Activated CD8-positive, alpha-beta T cell treated with anti-CD3 and anti-CD28 coated beads for 36 hours (primary cell): ENCODE data around the gene HNRNPLL. TPM values are rescaled to one million over a fixed set of nuclear protein-coding genes. Genes with fewer than 3 reads are reported as not detected.

Experiments
- ATAC-seq: fragments of 200-7000 bp; cut with Tn5 transposase; one replicate; pipeline ENCODE4 v1.10.0; 2021; ENCODE audit warnings: mild to moderate bottlenecking, moderate library complexity
- CTCF ChIA-PET: fragments of 350-600 bp; sonication (Branson Sonifier 250); formaldehyde crosslinking; loops from one replicate; lab custom pipeline; 2021; ENCODE audit warnings: antibody characterized with exemption; lab: Charles Lee
- POLR2A ChIA-PET: fragments of 350-600 bp; sonication (Branson Sonifier 250); formaldehyde crosslinking; loops from one replicate; lab custom pipeline; 2021; ENCODE audit warnings: antibody characterized with exemption; lab: Charles Lee
- DNase-seq: peaks from one replicate; pipeline ENCODE4 v3.0.0-alpha.2; 2020
- H3K27ac Mint-ChIP-seq: one replicate; pipeline ENCODE4 v1.8.0; 2021; ENCODE audit warnings: mild to moderate bottlenecking, mixed read lengths
- H3K27me3 Mint-ChIP-seq: one replicate; pipeline ENCODE4 v1.8.0; 2021; ENCODE audit warnings: mixed read lengths
- H3K36me3 Mint-ChIP-seq: one replicate; pipeline ENCODE4 v1.8.0; 2021; ENCODE audit warnings: low read depth, mixed read lengths
- H3K4me1 Mint-ChIP-seq: one replicate; pipeline ENCODE4 v1.8.0; 2021; ENCODE audit warnings: low read depth, mixed read lengths
- H3K4me3 Mint-ChIP-seq: one replicate; pipeline ENCODE4 v1.8.0; 2021; ENCODE audit warnings: mild to moderate bottlenecking, moderate library complexity, mixed read lengths
- H3K9me3 Mint-ChIP-seq: one replicate; pipeline ENCODE4 v1.8.0; 2021; ENCODE audit warnings: mixed read lengths
- CTCF ChIP-seq: fragments of 200-600 bp; IDR thresholded peaks from one replicate; pipeline ENCODE4 v1.8.0; 2022; ENCODE audit warnings: antibody characterized with exemption, mild to moderate bottlenecking
- intact Hi-C: fragments of 100-400 bp; cut with micrococcal nuclease; formaldehyde crosslinking; loops from one replicate; pipeline ENCODE4 v1.10.0; 2022
- total RNA-seq, 2 experiments: library from RNA; stranded (reverse); gene quantifications; one replicate each; pipeline ENCODE4 v1.2.3, GENCODE V29; 2021

The HNRNPLL gene
- total RNA-seq, 2 experiments from 2014 or later, result 54.9 to 55.3 TPM

DNA sequence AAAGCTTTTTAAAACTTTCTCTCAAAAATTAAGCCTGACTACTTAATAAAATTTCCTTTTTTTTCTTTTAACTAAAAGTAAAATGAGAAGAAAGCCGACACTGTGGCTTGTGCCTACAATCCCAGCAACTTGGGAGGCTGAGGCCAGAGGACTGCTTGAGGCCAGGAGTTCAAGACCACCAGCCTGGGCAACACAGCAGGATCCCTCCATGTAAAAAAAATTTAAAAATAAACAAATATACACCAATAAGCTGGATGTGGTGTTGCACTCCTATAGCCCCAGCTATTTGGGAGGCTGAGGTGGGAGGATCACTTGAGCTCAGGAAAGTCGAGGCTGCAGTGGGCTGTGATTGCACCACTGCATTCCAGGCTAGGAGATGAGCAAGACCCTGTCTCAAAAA is 37.4 kb downstream of the HNRNPLL start:
- peaks cover 30% of the 10 kb centered on the region for H3K36me3 Mint-ChIP-seq

DNA sequence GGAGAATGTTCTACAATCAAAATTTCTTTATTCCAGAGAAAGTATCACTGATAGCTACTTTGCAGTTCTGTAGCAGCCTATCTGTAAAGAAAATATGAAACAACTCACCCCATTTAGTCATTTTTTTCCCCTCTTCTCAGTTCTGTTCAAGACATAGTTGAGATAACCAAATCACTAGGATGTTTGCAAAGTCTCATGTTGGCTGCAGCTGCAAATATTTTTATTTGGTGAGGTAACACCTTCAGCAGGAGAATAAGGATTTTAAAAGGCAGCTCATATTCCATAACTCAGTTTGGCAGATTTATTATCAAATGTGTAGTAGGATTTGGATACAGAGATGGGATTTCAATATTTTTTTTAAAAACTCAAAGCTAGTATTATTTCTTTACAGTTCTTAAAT is 41.0 kb downstream of the HNRNPLL start:
- DNase-seq (no peak), ATAC-seq (no peak)
- intact Hi-C loops, result no loop called here
- ChIA-PET CTCF (interaction anchor here (0.9 to 1.5 kb wide), 2 partner anchors 25 to 29 kb away, joined by 3 to 4 read pairs; no protein-coding TSS in a partner anchor), POLR2A (no interaction called here)
- Mint-ChIP-seq H3K4me1 (no peaks in the 10 kb centered on the region), H3K9me3 (no peaks in the 10 kb centered on the region), H3K4me3 (no peak overlapping the region), H3K36me3 (peaks cover 24% of the 10 kb centered on the region), H3K27me3 (no peaks in the 10 kb centered on the region), H3K27ac (no peak overlapping the region)
- TF ChIP-seq CTCF, result no peak

More for the DNA sequence above, 37.4 kb downstream of the HNRNPLL start:
- ChIA-PET CTCF (interaction anchor here (0.6 to 4.1 kb wide), 8 partner anchors 10 to 175 kb away, joined by 3 to 21 read pairs (median 5); partner anchors contain the start of gene HNRNPLL), POLR2A (interaction anchor here (0.6 to 1.2 kb wide), 5 partner anchors 13 to 1249 kb away, joined by 3 to 4 read pairs (median 3); no protein-coding TSS in a partner anchor)
- no peak for TF ChIP-seq CTCF
- DNase-seq, result no peak
- no peaks in the 10 kb centered on the region for H3K4me1 Mint-ChIP-seq
- intact Hi-C loops, result no loop called here
- no peak overlapping the region for H3K27ac Mint-ChIP-seq
- no peaks in the 10 kb centered on the region for H3K27me3 Mint-ChIP-seq
- H3K4me3 Mint-ChIP-seq, result no peak overlapping the region
- no peaks in the 10 kb centered on the region for H3K9me3 Mint-ChIP-seq
- ATAC-seq, result no peak

- H3K36me3 Mint-ChIP-seq, result peaks cover 16% of the 10 kb centered on the region
- intact Hi-C loops, result no loop called here
- ATAC-seq (no peak), DNase-seq (no peak)
- ChIA-PET CTCF (no interaction called here), POLR2A (no interaction called here)
- no peaks in the 10 kb centered on the region for H3K4me1 Mint-ChIP-seq
- no peak overlapping the region for H3K27ac Mint-ChIP-seq
- no peak for TF ChIP-seq CTCF
- no peaks in the 10 kb centered on the region for H3K27me3 Mint-ChIP-seq
- no peaks in the 10 kb centered on the region for H3K9me3 Mint-ChIP-seq
- no peak overlapping the region for H3K4me3 Mint-ChIP-seq
These were observed 42.6 kb downstream of the HNRNPLL start for GRCh38 chr2:38560092-38560491.

GRCh38 chr2:38557981-38558380 is 44.7 kb downstream of the HNRNPLL start:
- intact Hi-C loops, result no loop called here
- DNase-seq (no peak), ATAC-seq (no peak)
- ChIA-PET POLR2A (interaction anchor here (1.2 kb wide), 1 partner anchor 193 kb away, joined by 4 read pairs; the partner anchor contains the start of gene SRSF7), CTCF (interaction anchor here (0.6 to 2.0 kb wide), 6 partner anchors 9 to 186 kb away, joined by 3 to 7 read pairs (median 4); no protein-coding TSS in a partner anchor)
- H3K27ac Mint-ChIP-seq, result no peak overlapping the region
- H3K27me3 Mint-ChIP-seq, result no peaks in the 10 kb centered on the region
- TF ChIP-seq CTCF, result no peak
- peaks cover 11% of the 10 kb centered on the region for H3K36me3 Mint-ChIP-seq
- no peaks in the 10 kb centered on the region for H3K9me3 Mint-ChIP-seq
- H3K4me3 Mint-ChIP-seq, result no peak overlapping the region
- H3K4me1 Mint-ChIP-seq, result peaks cover 1% of the 10 kb centered on the region

DNA sequence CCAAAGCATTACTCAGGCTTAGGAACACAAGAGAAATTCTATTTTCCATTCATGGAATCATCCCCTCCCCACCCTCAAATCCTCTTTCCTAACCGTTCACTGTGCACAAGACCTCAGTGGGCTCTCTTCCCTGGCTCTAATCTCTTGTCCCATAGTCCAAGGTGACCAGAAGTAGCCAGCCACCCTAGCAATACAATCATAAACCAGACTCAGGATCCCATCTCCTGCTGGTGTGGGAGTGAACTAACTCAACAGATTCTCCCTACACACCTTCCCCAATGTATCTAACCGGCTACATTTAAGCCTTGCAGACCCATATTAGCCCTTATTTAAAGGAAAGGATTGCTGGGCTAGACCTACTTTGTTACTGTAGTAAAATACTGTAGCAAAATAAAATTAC is 45.5 kb downstream of the HNRNPLL start:
- ChIA-PET CTCF (interaction anchor here (1.0 to 3.0 kb wide), 7 partner anchors 10 to 186 kb away, joined by 3 to 10 read pairs (median 6); no protein-coding TSS in a partner anchor), POLR2A (interaction anchor here (0.6 kb wide), 1 partner anchor 175 kb away, joined by 3 read pairs; no protein-coding TSS in a partner anchor)
- Mint-ChIP-seq H3K27me3 (no peaks in the 10 kb centered on the region), H3K4me3 (no peak overlapping the region), H3K36me3 (peaks cover 11% of the 10 kb centered on the region), H3K27ac (peak overlapping the region; percentile 14), H3K4me1 (peaks cover 8% of the 10 kb centered on the region), H3K9me3 (no peaks in the 10 kb centered on the region)
- no peak for ATAC-seq
- TF ChIP-seq CTCF, result no peak
- intact Hi-C loops, result no loop called here
- no peak for DNase-seq
